GM20431 (cell line): ENCODE measurements around the gene ALKBH6.
"Not testable (repeated sequence)": the region's sequence is repeated elsewhere in the genome, so short reads cannot be mapped to it uniquely, and the experiment has no call there.

ENCODE experiments used
- in situ Hi-C: fragments of 300-500 bp; cut with MseI, MboI; formaldehyde crosslinking; loops from one replicate; pipeline ENCODE4 v1.15.0; 2020; ENCODE audit warnings: low sequenced_read_pairs; ENCODE audit not compliant: unreplicated experiment

Gene ALKBH6

GRCh38 chr19:35995048-35995993 is 18.7 kb downstream of the ALKBH6 start, which contains the start of gene SDHAF1:
Gene SDHAF1, plus strand, starts transcription at chr19:35995188. Its CDS starts 87 bp downstream, at chr19:35995275.
- in situ Hi-C loops = no loop called here

- in situ Hi-C loops = no loop called here
Measured at GRCh38 chr19:35993923-35994598, 20.0 kb downstream of the ALKBH6 start.

GRCh38 chr19:35992907-35993765 is 20.9 kb downstream of the ALKBH6 start:
- in situ Hi-C loops = no loop called here

GRCh38 chr19:35991731-35992450 is 22.1 kb downstream of the ALKBH6 start:
- in situ Hi-C loops = no loop called here

- in situ Hi-C loops = no loop called here
Measured at GRCh38 chr19:35990771-35991730, 23.0 kb downstream of the ALKBH6 start.

- in situ Hi-C loops = no loop called here
Measured at GRCh38 chr19:35990156-35990555, 23.9 kb downstream of the ALKBH6 start.

GRCh38 chr19:35988824-35989223 is 25.2 kb downstream of the ALKBH6 start:
- in situ Hi-C loops = no loop called here

- in situ Hi-C loops = no loop called here
Measured at GRCh38 chr19:35987571-35987896, 26.5 kb downstream of the ALKBH6 start.

GRCh38 chr19:35986664-35987570 is 27.1 kb downstream of the ALKBH6 start:
- in situ Hi-C loops = no loop called here

- in situ Hi-C loops = no loop called here
Measured at GRCh38 chr19:35986111-35986510, 27.9 kb downstream of the ALKBH6 start.

- in situ Hi-C loops = no loop called here
Measured at GRCh38 chr19:35983177-35983576, 30.8 kb downstream of the ALKBH6 start.

- in situ Hi-C loops = not testable (repeated sequence)
Measured at GRCh38 chr19:35980997-35981396, 33.0 kb downstream of the ALKBH6 start.

GRCh38 chr19:35978832-35979365 is 35.1 kb downstream of the ALKBH6 start:
- in situ Hi-C loops = no loop called here

- in situ Hi-C loops = no loop called here
Measured at GRCh38 chr19:35978271-35978670, 35.7 kb downstream of the ALKBH6 start.

- in situ Hi-C loops = no loop called here
Measured at GRCh38 chr19:35977446-35978222, 36.4 kb downstream of the ALKBH6 start.

- in situ Hi-C loops = no loop called here
Measured at GRCh38 chr19:35975608-35976214, 38.3 kb downstream of the ALKBH6 start.
